ENCODE measurements around the gene AMER3.
"Not testable (repeated sequence)": the region's sequence is repeated elsewhere in the genome, so short reads cannot be mapped to it uniquely, and the experiment has no call there.

The AMER3 gene

GRCh38 chr2:130727286-130727924 lies 27.9 kb upstream of the AMER3 start:
- peak; percentile 74 for DNase-seq (ENCODE audit: low read depth)
- H3K4me3 ChIP-seq (ENCODE audit: low read depth, low read length): peak overlapping the region; percentile 65
- TF ChIP-seq CTCF (conservative IDR thresholded peaks at IDR 0.05; ENCODE audit: low read depth, low read length): no peak

- peak; percentile 5 for DNase-seq (ENCODE audit: low read depth)
- H3K4me3 ChIP-seq (ENCODE audit: low read depth, low read length): peak overlapping the region; percentile 65
- TF ChIP-seq CTCF (conservative IDR thresholded peaks at IDR 0.05; ENCODE audit: low read depth, low read length): no peak
These were observed 27.3 kb upstream of the AMER3 start for GRCh38 chr2:130728007-130728454.

GRCh38 chr2:130728549-130729316 lies 26.6 kb upstream of the AMER3 start, which contains the start of gene GPR148:
Gene GPR148 (plus strand): TSS chr2:130729070. CDS start chr2:130729152, 82 bp downstream.
- H3K4me3 ChIP-seq (ENCODE audit: low read depth, low read length): no peak within 1 kb of the TSS
- DNase-seq (ENCODE audit: low read depth): no peak

GRCh38 chr2:130729322-130730299 lies 25.7 kb upstream of the AMER3 start:
- no peak for DNase-seq (ENCODE audit: low read depth)
- TF ChIP-seq CTCF (conservative IDR thresholded peaks at IDR 0.05; ENCODE audit: low read depth, low read length): no peak
- H3K4me3 ChIP-seq (ENCODE audit: low read depth, low read length): no peak overlapping the region

More at GRCh38 chr2:130728549-130729316, 26.6 kb upstream of the AMER3 start, which contains the start of gene GPR148:
- TF ChIP-seq CTCF (conservative IDR thresholded peaks at IDR 0.05; ENCODE audit: low read depth, low read length): no peak

GRCh38 chr2:130732257-130732656 lies 23.1 kb upstream of the AMER3 start:
- DNase-seq (ENCODE audit: low read depth); H3K4me3 ChIP-seq (ENCODE audit: low read depth, low read length): not testable (repeated sequence)

- TF ChIP-seq CTCF (conservative IDR thresholded peaks at IDR 0.05; ENCODE audit: low read depth, low read length): no peak
- no peak overlapping the region for H3K4me3 ChIP-seq (ENCODE audit: low read depth, low read length)
- DNase-seq (ENCODE audit: low read depth): no peak
These were observed 20.1 kb upstream of the AMER3 start for GRCh38 chr2:130735200-130735599.

- DNase-seq (ENCODE audit: low read depth): no peak
- H3K4me3 ChIP-seq (ENCODE audit: low read depth, low read length): no peak overlapping the region
- no peak for TF ChIP-seq CTCF (conservative IDR thresholded peaks at IDR 0.05; ENCODE audit: low read depth, low read length)
These were observed 18.9 kb upstream of the AMER3 start for GRCh38 chr2:130736487-130736886.

Measured in choroid plexus epithelial cell (primary cell).